Central memory CD8-positive, alpha-beta T cell (primary cell): ENCODE measurements around the gene SMIM1.
"Not testable (repeated sequence)": the region's sequence is repeated elsewhere in the genome, so short reads cannot be mapped to it uniquely, and the experiment has no call there.

Source experiments
- ATAC-seq: fragments of 150-1000 bp; cut with Tn5 transposase; replicated peaks from 2 replicates; pipeline ENCODE4 v1.10.0; 2022; ENCODE audit warnings: mild to moderate bottlenecking, moderate FRiP score, moderate number of reproducible peaks; ENCODE audit not compliant: poor library complexity, severe bottlenecking; ENCODE audit errors: extremely low read depth
- DNase-seq, 2 donors: peaks; one replicate each; pipeline ENCODE4 v3.0.0; 2021; ENCODE audit warnings: low spot score in 2 of 2
- H3K27ac Mint-ChIP-seq: one replicate; pipeline ENCODE4 v1.8.0; 2022; ENCODE audit warnings: low read depth, mild to moderate bottlenecking, moderate library complexity, mixed read lengths
- H3K27me3 Mint-ChIP-seq: one replicate; pipeline ENCODE4 v1.8.0; 2022; ENCODE audit warnings: mixed read lengths
- H3K36me3 Mint-ChIP-seq: one replicate; pipeline ENCODE4 v1.8.0; 2022; ENCODE audit warnings: mild to moderate bottlenecking, moderate library complexity, mixed read lengths; ENCODE audit not compliant: insufficient read depth
- H3K4me1 Mint-ChIP-seq: one replicate; pipeline ENCODE4 v1.8.0; 2022; ENCODE audit warnings: mixed read lengths
- H3K4me3 Mint-ChIP-seq: one replicate; pipeline ENCODE4 v1.8.0; 2022; ENCODE audit warnings: mild to moderate bottlenecking, moderate library complexity, mixed read lengths
- H3K9me3 Mint-ChIP-seq: one replicate; pipeline ENCODE4 v1.8.0; 2022; ENCODE audit warnings: mixed read lengths

The SMIM1 gene

DNA sequence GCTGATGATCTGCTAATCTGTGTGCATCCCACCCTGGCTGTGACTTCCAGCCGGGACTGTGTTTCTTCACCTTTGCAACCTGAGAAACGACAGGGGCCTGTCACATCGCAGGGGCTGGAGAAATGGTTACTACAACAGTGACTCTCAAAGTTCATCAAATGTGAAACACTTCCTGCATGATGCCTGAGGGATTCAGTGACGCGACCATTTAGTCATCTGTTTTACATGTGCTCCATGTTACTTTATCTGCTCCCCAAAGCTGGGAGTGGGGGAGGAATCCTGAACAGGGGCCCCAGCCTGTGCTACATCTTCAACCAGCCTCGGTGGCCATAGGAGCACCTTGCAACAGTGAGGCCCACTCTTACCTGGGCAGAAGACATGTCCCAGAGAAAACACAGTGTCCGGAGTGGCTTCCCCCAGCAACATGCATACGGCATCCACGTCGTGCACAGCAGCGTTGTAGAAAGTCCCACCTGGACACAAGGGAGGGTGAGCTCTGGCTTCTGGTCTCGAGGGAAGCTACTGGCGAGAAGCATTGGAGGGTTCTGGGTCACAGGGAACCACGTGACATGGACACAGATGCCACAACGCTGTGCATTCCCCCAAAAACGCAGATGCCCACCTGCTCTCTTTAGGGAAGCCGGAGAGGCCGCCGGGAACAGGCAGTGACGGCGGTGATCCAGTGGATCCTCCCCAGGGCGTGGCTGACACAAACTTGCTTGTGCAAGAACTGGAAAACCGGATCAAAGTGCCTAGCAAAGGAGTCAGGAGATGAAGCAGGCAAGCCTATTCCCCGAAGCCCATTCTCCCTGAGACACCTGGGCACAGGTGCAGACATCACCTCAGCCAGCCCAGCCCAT lies 29.9 kb upstream of the SMIM1 start:
- peaks cover 10% of the 10 kb centered on the region for H3K36me3 Mint-ChIP-seq
- H3K27me3 Mint-ChIP-seq: no peaks in the 10 kb centered on the region
- no peak overlapping the region for H3K4me3 Mint-ChIP-seq
- peaks cover 12% of the 10 kb centered on the region for H3K4me1 Mint-ChIP-seq
- H3K9me3 Mint-ChIP-seq: no peaks in the 10 kb centered on the region
- no peak for DNase-seq
- no peak for ATAC-seq
- H3K27ac Mint-ChIP-seq: no peak overlapping the region

DNA sequence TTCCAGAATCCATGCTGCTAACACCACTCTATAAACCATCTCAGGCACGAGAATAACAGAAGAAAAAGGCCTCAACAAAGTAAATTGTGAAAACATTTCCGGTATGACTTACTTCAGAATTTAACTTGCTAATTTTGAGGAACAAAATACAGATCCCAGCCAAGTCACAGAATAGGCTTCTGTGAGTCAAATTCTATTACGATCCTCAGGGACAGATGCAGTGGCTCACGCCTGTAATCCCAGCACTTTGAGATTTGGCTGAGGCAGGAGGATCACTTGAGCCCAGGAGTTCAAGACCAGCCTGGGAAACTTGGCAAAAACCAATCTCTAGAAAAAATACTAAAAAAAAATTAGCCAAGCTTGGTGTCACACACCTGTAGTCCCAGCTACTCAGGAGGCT lies 29.1 kb upstream of the SMIM1 start:
- H3K27me3 Mint-ChIP-seq: no peaks in the 10 kb centered on the region
- no peak overlapping the region for H3K4me3 Mint-ChIP-seq
- DNase-seq (no peak), ATAC-seq (no peak)
- peaks cover 19% of the 10 kb centered on the region for H3K4me1 Mint-ChIP-seq
- H3K36me3 Mint-ChIP-seq: peaks cover 10% of the 10 kb centered on the region
- H3K9me3 Mint-ChIP-seq: no peaks in the 10 kb centered on the region
- H3K27ac Mint-ChIP-seq: no peak overlapping the region

DNA sequence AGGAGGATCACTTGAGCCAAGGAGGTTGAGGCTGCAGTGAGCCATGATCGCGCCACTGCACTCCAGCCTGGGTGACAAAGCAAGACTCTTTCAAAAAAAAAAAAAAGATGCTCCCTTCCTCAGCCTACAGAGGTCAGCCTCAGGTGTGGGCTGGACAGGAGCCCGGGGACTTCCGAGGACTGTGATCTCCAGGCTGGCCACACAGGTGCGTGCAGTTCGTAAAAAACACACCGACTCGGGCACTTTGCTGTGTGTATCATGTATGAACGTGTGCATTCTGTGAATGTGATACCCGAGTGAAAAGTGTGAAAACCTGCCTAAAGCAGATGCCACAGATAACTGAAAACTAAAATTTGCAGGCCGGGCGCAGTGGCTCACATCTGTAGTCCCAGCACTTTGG lies 28.7 kb upstream of the SMIM1 start:
- DNase-seq: no peak
- Mint-ChIP-seq H3K36me3 (peaks cover 10% of the 10 kb centered on the region), H3K9me3 (no peaks in the 10 kb centered on the region), H3K4me1 (peaks cover 19% of the 10 kb centered on the region), H3K4me3 (no peak overlapping the region), H3K27me3 (no peaks in the 10 kb centered on the region), H3K27ac (no peak overlapping the region)
- ATAC-seq: no peak

GRCh38 chr1:3744646-3745045 lies 27.9 kb upstream of the SMIM1 start:
- peaks cover 19% of the 10 kb centered on the region for H3K4me1 Mint-ChIP-seq
- DNase-seq (no peak), ATAC-seq (no peak)
- peaks cover 10% of the 10 kb centered on the region for H3K36me3 Mint-ChIP-seq
- H3K4me3 Mint-ChIP-seq: no peak overlapping the region
- no peak overlapping the region for H3K27ac Mint-ChIP-seq
- no peaks in the 10 kb centered on the region for H3K27me3 Mint-ChIP-seq
- H3K9me3 Mint-ChIP-seq: no peaks in the 10 kb centered on the region

DNA sequence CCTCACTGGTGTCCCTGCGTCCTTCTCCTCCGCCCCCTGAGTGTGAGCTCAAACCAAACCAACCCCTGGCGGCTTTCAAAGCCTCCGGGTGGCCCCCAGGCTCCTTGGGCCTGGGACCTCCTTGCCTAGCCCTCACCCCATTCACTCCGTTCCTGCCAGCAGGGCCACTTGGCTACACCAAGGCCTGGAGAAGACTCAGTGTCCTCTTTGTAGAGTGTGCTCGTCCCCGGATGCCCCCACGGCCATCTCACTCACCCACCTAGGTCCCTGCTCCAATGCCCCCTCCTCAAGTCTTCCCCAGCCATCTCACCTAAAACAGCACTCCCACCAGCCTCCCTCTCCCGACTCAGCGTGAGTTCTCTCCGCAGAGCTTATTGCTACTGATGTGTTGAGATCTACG lies 27.5 kb upstream of the SMIM1 start:
- H3K4me3 Mint-ChIP-seq: no peak overlapping the region
- H3K4me1 Mint-ChIP-seq: peaks cover 19% of the 10 kb centered on the region

DNA sequence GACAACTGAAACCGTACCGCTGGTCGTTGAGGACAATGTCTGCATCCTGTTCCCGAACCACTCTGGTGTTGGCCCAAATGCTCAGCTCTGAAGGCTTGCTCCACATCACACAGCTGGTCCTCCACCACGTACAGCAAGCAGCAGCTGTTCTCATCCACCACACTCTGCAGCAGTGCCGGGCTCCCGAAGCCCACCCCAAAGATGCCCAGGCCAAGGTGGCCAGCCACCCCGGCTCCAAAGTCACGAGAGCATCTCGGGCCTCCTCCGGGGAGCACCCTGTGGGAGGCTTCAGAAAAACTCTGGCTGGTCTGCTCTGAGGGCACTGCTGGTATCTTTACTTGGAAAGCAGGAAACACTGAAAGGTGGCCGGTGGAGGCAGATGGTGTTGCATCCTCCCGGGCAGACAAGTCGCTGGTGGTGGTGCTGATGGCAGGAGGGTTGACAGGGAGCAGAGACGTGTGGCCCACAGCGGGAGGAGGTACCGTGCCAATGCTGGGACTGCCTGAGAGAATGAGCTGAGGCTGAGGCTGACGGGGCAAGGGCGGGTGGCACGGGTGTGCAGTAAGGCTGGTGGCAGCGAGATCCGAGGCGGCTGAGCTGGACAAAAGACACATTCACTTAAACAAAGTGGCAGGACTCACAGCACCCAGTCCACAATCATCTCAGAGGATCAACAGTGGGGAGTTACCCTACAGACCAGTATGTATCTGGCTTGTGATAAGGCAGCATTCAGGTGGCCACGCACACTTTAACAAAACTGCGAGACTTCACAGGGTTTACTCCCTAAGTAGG lies 26.8 kb upstream of the SMIM1 start:
- Mint-ChIP-seq H3K27me3 (no peaks in the 10 kb centered on the region), H3K27ac (peak overlapping the region; percentile 87), H3K36me3 (peaks cover 10% of the 10 kb centered on the region), H3K4me3 (peak overlapping the region; percentile 74), H3K9me3 (no peaks in the 10 kb centered on the region), H3K4me1 (peaks cover 19% of the 10 kb centered on the region)
- no peak for ATAC-seq
- no peak for DNase-seq

More for the DNA sequence above, 27.5 kb upstream of the SMIM1 start:
- DNase-seq (no peak), ATAC-seq (no peak)
- no peak overlapping the region for H3K27ac Mint-ChIP-seq
- peaks cover 10% of the 10 kb centered on the region for H3K36me3 Mint-ChIP-seq
- no peaks in the 10 kb centered on the region for H3K9me3 Mint-ChIP-seq
- H3K27me3 Mint-ChIP-seq: no peaks in the 10 kb centered on the region

DNA sequence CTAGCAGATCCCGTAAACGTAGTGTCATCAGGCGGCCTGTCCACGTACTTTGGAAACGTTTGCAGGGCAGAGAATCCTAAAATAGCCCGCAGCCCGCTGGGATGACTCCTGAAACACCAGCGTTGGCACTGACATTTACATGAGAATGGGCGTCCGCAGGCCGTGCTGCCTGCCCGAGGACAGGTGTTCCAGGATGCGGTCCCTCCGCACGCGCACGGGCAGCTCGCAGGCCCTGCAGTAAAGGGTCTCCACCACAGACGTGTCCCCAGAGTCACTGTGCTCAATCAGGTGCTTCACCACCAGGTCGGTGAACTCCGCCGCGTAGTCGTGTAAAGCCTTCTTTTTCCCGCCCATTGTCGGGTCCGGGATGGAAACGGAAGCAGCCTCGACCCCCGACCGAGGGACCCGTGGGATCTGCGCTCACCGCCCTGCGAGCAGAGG lies 26.1 kb upstream of the SMIM1 start:
- H3K27ac Mint-ChIP-seq: peak overlapping the region; percentile 87
- DNase-seq (no peak), ATAC-seq (no peak)
- H3K27me3 Mint-ChIP-seq: no peaks in the 10 kb centered on the region
- H3K36me3 Mint-ChIP-seq: peaks cover 10% of the 10 kb centered on the region
- H3K4me3 Mint-ChIP-seq: peak overlapping the region; percentile 74
- H3K4me1 Mint-ChIP-seq: peaks cover 19% of the 10 kb centered on the region
- no peaks in the 10 kb centered on the region for H3K9me3 Mint-ChIP-seq

DNA sequence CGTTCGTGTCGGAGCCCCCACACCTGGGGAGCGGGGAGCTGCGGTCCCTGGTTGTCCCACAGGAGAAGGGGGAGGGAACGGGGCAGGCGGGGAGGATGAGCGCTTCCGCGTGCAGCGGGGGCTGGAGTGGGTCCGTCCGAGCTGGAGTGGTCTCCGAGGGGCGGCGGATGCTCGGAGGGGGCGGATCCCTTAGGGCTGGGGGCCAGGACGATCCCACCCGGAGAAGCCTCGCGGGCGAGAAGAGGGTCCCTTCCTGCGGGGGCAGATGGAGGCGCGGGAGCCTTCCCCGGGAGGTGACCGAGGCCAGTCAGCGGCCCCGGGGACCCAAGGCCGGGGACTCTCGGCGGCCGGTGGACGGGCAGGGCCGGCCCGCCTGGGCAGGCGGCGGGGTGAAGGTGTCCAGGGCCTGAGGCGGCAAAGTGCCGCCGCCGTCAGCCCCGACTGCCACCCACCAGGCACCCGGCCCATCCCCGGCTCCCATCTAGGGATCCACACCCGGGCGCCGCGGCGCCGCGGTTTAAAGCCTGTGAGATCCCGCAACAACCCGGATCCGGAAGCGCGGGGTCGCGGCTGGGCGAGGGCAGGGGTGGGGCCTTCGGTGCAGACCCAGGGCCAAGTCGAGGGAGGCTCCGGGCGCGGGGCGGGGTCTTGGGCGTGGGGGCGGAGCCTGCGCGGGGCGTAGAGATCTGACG lies 25.6 kb upstream of the SMIM1 start:
- Mint-ChIP-seq H3K4me1 (peaks cover 19% of the 10 kb centered on the region), H3K27me3 (no peaks in the 10 kb centered on the region), H3K4me3 (peak overlapping the region; percentile 74), H3K27ac (peak overlapping the region; percentile 87), H3K36me3 (peaks cover 10% of the 10 kb centered on the region), H3K9me3 (no peaks in the 10 kb centered on the region)
- peak; percentile 60 to 65 for DNase-seq
- ATAC-seq: peak; percentile 87

- H3K36me3 Mint-ChIP-seq: peaks cover 8% of the 10 kb centered on the region
- H3K4me1 Mint-ChIP-seq: peaks cover 19% of the 10 kb centered on the region
- H3K4me3 Mint-ChIP-seq: peak overlapping the region; percentile 74
- no peaks in the 10 kb centered on the region for H3K9me3 Mint-ChIP-seq
- no peak for ATAC-seq
- no peak for DNase-seq
- H3K27ac Mint-ChIP-seq: no peak overlapping the region
- H3K27me3 Mint-ChIP-seq: no peaks in the 10 kb centered on the region
Measured at GRCh38 chr1:3747522-3747848, 25.1 kb upstream of the SMIM1 start.

DNA sequence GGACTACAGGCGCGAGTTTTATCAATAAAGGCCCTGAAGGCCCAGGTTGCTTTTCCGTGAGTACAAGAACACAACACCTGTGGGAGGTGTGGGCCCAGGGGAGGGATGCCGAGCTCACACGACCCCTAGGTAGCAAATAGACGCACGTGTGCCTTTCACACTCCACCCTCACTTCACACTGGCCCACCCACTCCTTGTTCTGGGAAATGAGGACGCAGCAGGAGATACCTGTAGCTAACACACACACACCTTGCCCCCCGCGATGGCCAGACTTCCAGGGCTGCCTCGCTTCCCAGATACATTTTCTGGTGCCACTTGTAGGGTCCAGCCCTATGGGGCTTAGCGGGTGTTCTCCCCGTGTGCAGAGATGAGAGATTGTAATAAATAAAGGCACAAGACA lies 24.6 kb upstream of the SMIM1 start:
- Mint-ChIP-seq H3K36me3 (peaks cover 8% of the 10 kb centered on the region), H3K27me3 (no peaks in the 10 kb centered on the region), H3K27ac (no peak overlapping the region), H3K9me3 (no peaks in the 10 kb centered on the region), H3K4me3 (peak overlapping the region; percentile 74), H3K4me1 (peaks cover 19% of the 10 kb centered on the region)
- ATAC-seq (no peak), DNase-seq (no peak)

GRCh38 chr1:3748316-3748900 lies 24.1 kb upstream of the SMIM1 start:
- H3K27me3 Mint-ChIP-seq, ATAC-seq, DNase-seq, H3K27ac Mint-ChIP-seq, H3K9me3 Mint-ChIP-seq, H3K36me3 Mint-ChIP-seq: not testable (repeated sequence)
- Mint-ChIP-seq H3K4me3 (peak overlapping the region; percentile 74), H3K4me1 (peaks cover 19% of the 10 kb centered on the region)

- Mint-ChIP-seq H3K9me3 (no peaks in the 10 kb centered on the region), H3K36me3 (peaks cover 6% of the 10 kb centered on the region), H3K4me3 (no peak overlapping the region), H3K4me1 (peaks cover 19% of the 10 kb centered on the region), H3K27ac (no peak overlapping the region), H3K27me3 (no peaks in the 10 kb centered on the region)
- DNase-seq: no peak
- no peak for ATAC-seq
Measured at GRCh38 chr1:3749512-3749911, 23.0 kb upstream of the SMIM1 start.
